Astrocyte (in vitro differentiated cells and primary cell): Measurements from ENCODE around the gene BAIAP3. TPM values are rescaled to one million over a fixed set of nuclear protein-coding genes. Genes with fewer than 3 reads are reported as not detected.

Experiments
- DNase-seq: peaks from one replicate; pipeline ENCODE4 v3.0.0-alpha.2; 2010; ENCODE audit warnings: low read depth
- FAIRE-seq: peaks from 2 replicates; lab custom pipeline; 2011; peaks lifted over from hg19 to GRCh38; lab: Jason Lieb, UNC
- H2AFZ ChIP-seq: 2 replicates; pipeline ENCODE4 v1.6.0; 2012; ENCODE audit warnings: low read depth, low read length, inconsistent platforms
- H3K27ac ChIP-seq: 2 replicates; pipeline ENCODE4 v1.5.1; 2011; ENCODE audit warnings: low read depth, low read length, inconsistent platforms
- H3K27me3 ChIP-seq: 2 replicates; pipeline ENCODE4 v1.6.0; 2011; ENCODE audit warnings: low read length, inconsistent platforms; ENCODE audit not compliant: insufficient read depth
- H3K36me3 ChIP-seq: 2 replicates; pipeline ENCODE4 v1.5.1; 2011; ENCODE audit warnings: low read length, inconsistent platforms; ENCODE audit not compliant: insufficient read depth
- H3K4me1 ChIP-seq: 2 replicates; pipeline ENCODE4 v1.5.1; 2011; ENCODE audit warnings: low read length, inconsistent platforms; ENCODE audit not compliant: insufficient read depth
- H3K4me2 ChIP-seq: 2 replicates; pipeline ENCODE4 v1.6.0; 2012; ENCODE audit warnings: low read length, inconsistent platforms
- H3K4me3 ChIP-seq: 2 replicates; pipeline ENCODE4 v1.5.1; 2011; ENCODE audit warnings: low read depth, mild to moderate bottlenecking, low read length, inconsistent platforms; ENCODE audit not compliant: insufficient read depth
- H3K79me2 ChIP-seq: 2 replicates; pipeline ENCODE4 v1.6.0; 2012; ENCODE audit warnings: mild to moderate bottlenecking, low read length, inconsistent platforms; ENCODE audit not compliant: insufficient read depth
- H3K9ac ChIP-seq: 2 replicates; pipeline ENCODE4 v1.6.0; 2012; ENCODE audit warnings: mild to moderate bottlenecking, low read length, inconsistent platforms
- H3K9me3 ChIP-seq: 2 replicates; pipeline ENCODE4 v1.5.1; 2012; ENCODE audit warnings: low read depth, mild to moderate bottlenecking, low read length, inconsistent platforms; ENCODE audit not compliant: insufficient read depth
- H4K20me1 ChIP-seq: 2 replicates; pipeline ENCODE4 v1.6.0; 2012; ENCODE audit warnings: low read length, inconsistent platforms; ENCODE audit not compliant: insufficient read depth
- H3K27ac Mint-ChIP-seq: one replicate; pipeline ENCODE4 v1.8.0; 2021; ENCODE audit warnings: mild to moderate bottlenecking, mixed read lengths; ENCODE audit not compliant: unreplicated experiment
- H3K27me3 Mint-ChIP-seq: one replicate; pipeline ENCODE4 v1.8.0; 2021; ENCODE audit warnings: low read depth, mixed read lengths; ENCODE audit not compliant: unreplicated experiment
- H3K36me3 Mint-ChIP-seq: one replicate; pipeline ENCODE4 v1.8.0; 2021; ENCODE audit warnings: low read depth, mixed read lengths; ENCODE audit not compliant: unreplicated experiment
- H3K4me1 Mint-ChIP-seq: one replicate; pipeline ENCODE4 v1.8.0; 2021; ENCODE audit warnings: low read depth, mixed read lengths; ENCODE audit not compliant: unreplicated experiment
- H3K4me3 Mint-ChIP-seq: one replicate; pipeline ENCODE4 v1.8.0; 2021; ENCODE audit warnings: mild to moderate bottlenecking, moderate library complexity, mixed read lengths; ENCODE audit not compliant: unreplicated experiment
- H3K9me3 Mint-ChIP-seq: one replicate; pipeline ENCODE4 v1.8.0; 2021; ENCODE audit warnings: mild to moderate bottlenecking, mixed read lengths; ENCODE audit not compliant: unreplicated experiment
- EZH2 ChIP-seq: IDR thresholded peaks from 2 replicates; pipeline ENCODE4 v1.6.1; 2012; ENCODE audit warnings: mild to moderate bottlenecking, low read length, inconsistent platforms; ENCODE audit not compliant: insufficient read depth
- total RNA-seq: library from RNA; stranded (reverse); gene quantifications from 2 replicates; pipeline ENCODE4 v1.2.1, GENCODE V29; 2021
- TF ChIP-seq, protein P1 (sequence below): IDR thresholded peaks from 2 replicates; pipeline ENCODE4 v1.5.1; 2011; ENCODE audit warnings: low read depth, mild to moderate bottlenecking, inconsistent platforms, low read length, moderate library complexity; ENCODE audit not compliant: insufficient read depth

The BAIAP3 gene
- total RNA-seq, 1 donor from 2014 or later, result 2.6 TPM

DNA sequence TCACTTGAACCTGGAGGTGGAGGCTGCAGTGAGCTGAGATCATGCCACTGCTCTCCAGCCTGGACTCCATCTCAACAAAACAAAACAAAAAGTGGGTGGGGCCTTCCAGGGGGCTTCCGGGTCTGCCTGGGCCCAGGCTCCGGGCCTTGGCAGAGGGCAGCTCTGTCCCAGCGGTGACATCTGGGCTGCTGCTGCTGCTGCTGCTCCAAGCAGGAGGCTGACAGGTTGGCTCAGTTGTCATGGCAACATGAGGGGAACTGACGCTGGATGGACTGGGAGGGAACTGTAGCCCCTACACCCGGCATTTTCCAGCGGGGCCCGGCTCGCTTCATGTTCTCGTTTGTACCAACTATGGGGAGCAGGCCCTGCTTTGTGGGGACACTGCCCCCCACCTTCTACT is 4.0 kb downstream of the BAIAP3 start:
- H3K4me3 ChIP-seq, result no peak overlapping the region
- H2AFZ ChIP-seq, result no peak overlapping the region
- Mint-ChIP-seq H3K4me1 (no peaks in the 10 kb centered on the region), H3K36me3 (no peaks in the 10 kb centered on the region), H3K4me3 (no peak overlapping the region), H3K27me3 (peaks cover 31% of the 10 kb centered on the region), H3K27ac (no peak overlapping the region), H3K9me3 (no peaks in the 10 kb centered on the region)
- peaks cover 3% of the 10 kb centered on the region for H3K4me1 ChIP-seq
- no peaks in the 10 kb centered on the region for H3K36me3 ChIP-seq
- DNase-seq (no peak), FAIRE-seq (no peak)
- no peaks in the 10 kb centered on the region for H3K79me2 ChIP-seq
- TF ChIP-seq, protein P1, sequence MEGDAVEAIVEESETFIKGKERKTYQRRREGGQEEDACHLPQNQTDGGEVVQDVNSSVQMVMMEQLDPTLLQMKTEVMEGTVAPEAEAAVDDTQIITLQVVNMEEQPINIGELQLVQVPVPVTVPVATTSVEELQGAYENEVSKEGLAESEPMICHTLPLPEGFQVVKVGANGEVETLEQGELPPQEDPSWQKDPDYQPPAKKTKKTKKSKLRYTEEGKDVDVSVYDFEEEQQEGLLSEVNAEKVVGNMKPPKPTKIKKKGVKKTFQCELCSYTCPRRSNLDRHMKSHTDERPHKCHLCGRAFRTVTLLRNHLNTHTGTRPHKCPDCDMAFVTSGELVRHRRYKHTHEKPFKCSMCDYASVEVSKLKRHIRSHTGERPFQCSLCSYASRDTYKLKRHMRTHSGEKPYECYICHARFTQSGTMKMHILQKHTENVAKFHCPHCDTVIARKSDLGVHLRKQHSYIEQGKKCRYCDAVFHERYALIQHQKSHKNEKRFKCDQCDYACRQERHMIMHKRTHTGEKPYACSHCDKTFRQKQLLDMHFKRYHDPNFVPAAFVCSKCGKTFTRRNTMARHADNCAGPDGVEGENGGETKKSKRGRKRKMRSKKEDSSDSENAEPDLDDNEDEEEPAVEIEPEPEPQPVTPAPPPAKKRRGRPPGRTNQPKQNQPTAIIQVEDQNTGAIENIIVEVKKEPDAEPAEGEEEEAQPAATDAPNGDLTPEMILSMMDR, result no peak
- no peak for TF ChIP-seq EZH2
- H3K9ac ChIP-seq, result no peak overlapping the region
- no peak overlapping the region for H3K27ac ChIP-seq
- no peaks in the 10 kb centered on the region for H3K9me3 ChIP-seq
- H3K4me2 ChIP-seq, result no peak overlapping the region
- peaks cover 7% of the 10 kb centered on the region for H4K20me1 ChIP-seq
- H3K27me3 ChIP-seq, result peaks cover 34% of the 10 kb centered on the region

DNA sequence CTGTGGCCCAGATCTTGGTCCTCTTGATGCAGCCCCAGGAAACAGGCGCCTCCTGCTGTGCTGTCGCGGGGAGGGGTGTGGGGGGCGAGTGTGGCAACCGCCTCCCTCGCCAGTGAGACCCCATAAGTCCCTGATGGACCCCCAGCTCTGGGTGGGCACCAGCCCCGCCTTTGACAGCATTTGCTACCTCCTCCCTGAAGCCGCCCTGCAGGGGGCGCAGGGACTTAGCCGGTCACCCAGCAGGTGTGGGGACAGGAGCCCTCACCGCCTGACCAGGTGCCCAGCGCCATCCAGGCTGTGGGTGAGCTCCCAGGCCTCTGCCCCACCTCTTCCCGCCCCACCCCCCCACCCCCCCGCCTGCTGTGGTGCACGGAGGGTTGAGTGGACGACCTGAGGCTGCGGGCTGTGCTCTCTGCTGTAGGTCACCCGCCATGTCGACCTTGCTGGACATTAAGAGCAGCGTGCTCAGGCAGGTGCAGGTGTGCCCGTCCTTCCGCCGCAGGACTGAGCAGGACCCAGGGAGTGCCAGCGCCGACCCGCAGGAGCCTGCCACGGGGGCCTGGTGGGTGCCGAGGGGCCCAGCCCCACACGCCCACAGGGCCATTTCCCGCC is 4.8 kb downstream of the BAIAP3 start:
- no peak overlapping the region for H3K27ac Mint-ChIP-seq
- Histone ChIP-seq H3K9ac (no peak overlapping the region), H3K36me3 (no peaks in the 10 kb centered on the region), H4K20me1 (no peaks in the 10 kb centered on the region), H3K4me2 (no peak overlapping the region), H3K4me3 (no peak overlapping the region), H2AFZ (no peak overlapping the region), H3K9me3 (no peaks in the 10 kb centered on the region), H3K27ac (no peak overlapping the region), H3K79me2 (no peaks in the 10 kb centered on the region), H3K27me3 (peaks cover 30% of the 10 kb centered on the region), H3K4me1 (no peaks in the 10 kb centered on the region)
- TF ChIP-seq, protein P1, result no peak
- TF ChIP-seq EZH2, result no peak
- no peak for DNase-seq
- peaks cover 3% of the 10 kb centered on the region for H3K4me1 Mint-ChIP-seq
- no peak for FAIRE-seq
- H3K36me3 Mint-ChIP-seq, result no peaks in the 10 kb centered on the region
- H3K9me3 Mint-ChIP-seq, result no peaks in the 10 kb centered on the region
- peaks cover 31% of the 10 kb centered on the region for H3K27me3 Mint-ChIP-seq
- H3K4me3 Mint-ChIP-seq, result no peak overlapping the region
